ENCODE measurements around the gene NFASC. TPM values are rescaled to one million over a fixed set of nuclear protein-coding genes. Genes with fewer than 3 reads are reported as not detected.
A peak's percentile ranks its signal among the peaks of the same experiment; 100 is the strongest.

The NFASC gene
- total and polyA plus RNA-seq, 2 experiments from 2014 or later, result 46.3 to 54.7 TPM

- no peak overlapping the region for H2AFZ ChIP-seq
- peaks cover 11% of the 10 kb centered on the region; the same call in 1 of the 2 replicates for H4K20me1 ChIP-seq (ENCODE audit: insufficient read depth)
- peaks cover 23% of the 10 kb centered on the region for H3F3A ChIP-seq (ENCODE audit: insufficient read depth)
- no peaks in the 10 kb centered on the region for H3K27me3 ChIP-seq (replicated peaks; ENCODE audit: insufficient read depth)
- H3K9me3 ChIP-seq (ENCODE audit: low read depth), result no peaks in the 10 kb centered on the region
- H3K4me3 ChIP-seq, result no peak overlapping the region
- 76 to 79% methylated on average over 2 of the region's 2 CpGs for WGBS, 2 experiments (ENCODE audit: low coverage in 1 of 2, low lambda C conversion rate in 2 of 2, missing lambda C conversion rate in 2 of 2)
- DNase-seq, result no peak
- TF ChIP-seq EZH2 (IDR thresholded peaks at IDR 0.05; ENCODE audit: insufficient read depth, poor library complexity, severe bottlenecking) (no peak), EZH2phosphoT487 (IDR thresholded peaks at IDR 0.05; ENCODE audit: insufficient read depth, low read depth) (no peak)
- peaks cover 24% of the 10 kb centered on the region for H3K4me1 ChIP-seq (ENCODE audit: insufficient read depth)
- H3K9me2 ChIP-seq (ENCODE audit: insufficient read depth), result no peaks in the 10 kb centered on the region
- no peak overlapping the region for H3K4me2 ChIP-seq (ENCODE audit: unreplicated experiment)
- in situ Hi-C loops (cut with MboI), result no loop called here
- no peak overlapping the region for H3K9ac ChIP-seq
- no peaks in the 10 kb centered on the region for H3K36me3 ChIP-seq (ENCODE audit: low read depth)
- peak overlapping the region; percentile 74 for H3K27ac ChIP-seq
- H3K79me2 ChIP-seq (ENCODE audit: insufficient read depth), result peaks cover 93% of the 10 kb centered on the region
Measured at GRCh38 chr1:204873176-204873575, 2.5 kb downstream of the NFASC start.

- no peak overlapping the region for H2AFZ ChIP-seq
- in situ Hi-C loops (cut with MboI), result no loop called here
- WGBS, 2 experiments (ENCODE audit: low coverage in 1 of 2, low lambda C conversion rate in 2 of 2, missing lambda C conversion rate in 2 of 2), result 97 to 100% methylated on average over 2 of the region's 2 CpGs
Measured at GRCh38 chr1:204873714-204874113, 3.1 kb downstream of the NFASC start.

GRCh38 chr1:204874274-204874673 lies 3.6 kb downstream of the NFASC start:
- Histone ChIP-seq H3K27ac (no peak overlapping the region), H3K4me3 (no peak overlapping the region), H2AFZ (no peak overlapping the region), H3K4me1 (ENCODE audit: insufficient read depth) (peaks cover 24% of the 10 kb centered on the region), H3F3A (ENCODE audit: insufficient read depth) (peaks cover 23% of the 10 kb centered on the region), H3K9me2 (ENCODE audit: insufficient read depth) (no peaks in the 10 kb centered on the region), H3K9me3 (ENCODE audit: low read depth) (no peaks in the 10 kb centered on the region), H3K4me2 (ENCODE audit: unreplicated experiment) (no peak overlapping the region), H3K79me2 (ENCODE audit: insufficient read depth) (peaks cover 93% of the 10 kb centered on the region), H3K27me3 (replicated peaks; ENCODE audit: insufficient read depth) (no peaks in the 10 kb centered on the region), H3K9ac (no peak overlapping the region), H4K20me1 (ENCODE audit: insufficient read depth) (peaks cover 11% of the 10 kb centered on the region; the same call in 1 of the 2 replicates), H3K36me3 (ENCODE audit: low read depth) (no peaks in the 10 kb centered on the region)
- DNase-seq, result no peak
- no peak for TF ChIP-seq EZH2phosphoT487 (IDR thresholded peaks at IDR 0.05; ENCODE audit: insufficient read depth, low read depth)
- no peak for TF ChIP-seq EZH2 (IDR thresholded peaks at IDR 0.05; ENCODE audit: insufficient read depth, poor library complexity, severe bottlenecking)
- in situ Hi-C loops (cut with MboI), result no loop called here
- 87 to 89% methylated on average over 10 of the region's 10 CpGs for WGBS, 2 experiments (ENCODE audit: low coverage in 1 of 2, low lambda C conversion rate in 2 of 2, missing lambda C conversion rate in 2 of 2)

More at GRCh38 chr1:204873714-204874113, 3.1 kb downstream of the NFASC start:
- Histone ChIP-seq H3K4me1 (ENCODE audit: insufficient read depth) (peaks cover 24% of the 10 kb centered on the region), H4K20me1 (ENCODE audit: insufficient read depth) (peaks cover 11% of the 10 kb centered on the region; the same call in 1 of the 2 replicates), H3K4me3 (no peak overlapping the region), H3F3A (ENCODE audit: insufficient read depth) (peaks cover 23% of the 10 kb centered on the region), H3K9me2 (ENCODE audit: insufficient read depth) (no peaks in the 10 kb centered on the region), H3K9ac (no peak overlapping the region), H3K27ac (no peak overlapping the region), H3K9me3 (ENCODE audit: low read depth) (no peaks in the 10 kb centered on the region), H3K27me3 (replicated peaks; ENCODE audit: insufficient read depth) (no peaks in the 10 kb centered on the region), H3K4me2 (ENCODE audit: unreplicated experiment) (no peak overlapping the region), H3K36me3 (ENCODE audit: low read depth) (no peaks in the 10 kb centered on the region), H3K79me2 (ENCODE audit: insufficient read depth) (peaks cover 93% of the 10 kb centered on the region)
- TF ChIP-seq EZH2phosphoT487 (IDR thresholded peaks at IDR 0.05; ENCODE audit: insufficient read depth, low read depth) (no peak), EZH2 (IDR thresholded peaks at IDR 0.05; ENCODE audit: insufficient read depth, poor library complexity, severe bottlenecking) (no peak)
- DNase-seq, result no peak

- TF ChIP-seq EZH2 (IDR thresholded peaks at IDR 0.05; ENCODE audit: insufficient read depth, poor library complexity, severe bottlenecking) (no peak), EZH2phosphoT487 (IDR thresholded peaks at IDR 0.05; ENCODE audit: insufficient read depth, low read depth) (no peak)
- no peak overlapping the region for H3K4me2 ChIP-seq (ENCODE audit: unreplicated experiment)
- H3K27ac ChIP-seq, result no peak overlapping the region
- peaks cover 93% of the 10 kb centered on the region for H3K79me2 ChIP-seq (ENCODE audit: insufficient read depth)
- no peak for DNase-seq
- in situ Hi-C loops (cut with MboI), result no loop called here
- H3K9me3 ChIP-seq (ENCODE audit: low read depth), result no peaks in the 10 kb centered on the region
- H3F3A ChIP-seq (ENCODE audit: insufficient read depth), result peaks cover 28% of the 10 kb centered on the region
- H3K4me3 ChIP-seq, result no peak overlapping the region
- H3K9ac ChIP-seq, result no peak overlapping the region
- H4K20me1 ChIP-seq (ENCODE audit: insufficient read depth), result peaks cover 7% of the 10 kb centered on the region; the same call in 1 of the 2 replicates
- H3K36me3 ChIP-seq (ENCODE audit: low read depth), result no peaks in the 10 kb centered on the region
- no peaks in the 10 kb centered on the region for H3K9me2 ChIP-seq (ENCODE audit: insufficient read depth)
- H3K27me3 ChIP-seq (replicated peaks; ENCODE audit: insufficient read depth), result no peaks in the 10 kb centered on the region
- WGBS, 2 experiments (ENCODE audit: low coverage in 1 of 2, low lambda C conversion rate in 2 of 2, missing lambda C conversion rate in 2 of 2), result 53 to 72% methylated on average over 2 to 4 of the region's 4 CpGs
- peaks cover 24% of the 10 kb centered on the region for H3K4me1 ChIP-seq (ENCODE audit: insufficient read depth)
- H2AFZ ChIP-seq, result no peak overlapping the region
Measured at GRCh38 chr1:204875255-204875654, 4.6 kb downstream of the NFASC start.

Measured in GM23248 (cell line).